GM18858 (cell line): ENCODE data around the gene ZNF280C.

ENCODE experiments used
- ATAC-seq: cut with Tn5 transposase; IDR thresholded peaks from one replicate; pipeline ENCODE4 v1.9.1; 2021; ENCODE audit not compliant: unreplicated experiment

The ZNF280C gene

GRCh38 chrX:130179579-130180215 lies 89.0 kb downstream of the ZNF280C start:
- ATAC-seq, result no peak

GRCh38 chrX:130179170-130179569 lies 89.5 kb downstream of the ZNF280C start:
- ATAC-seq, result no peak

GRCh38 chrX:130176942-130177341 lies 91.8 kb downstream of the ZNF280C start:
- no peak for ATAC-seq

- ATAC-seq, result peak; percentile 89
These were observed 92.3 kb downstream of the ZNF280C start for GRCh38 chrX:130176354-130176776.

- no peak for ATAC-seq
These were observed 93.8 kb downstream of the ZNF280C start for GRCh38 chrX:130174937-130175336.

GRCh38 chrX:130174045-130174704 lies 94.5 kb downstream of the ZNF280C start:
- no peak for ATAC-seq

- ATAC-seq, result no peak
These were observed 95.4 kb downstream of the ZNF280C start for GRCh38 chrX:130173190-130173895.

- no peak for ATAC-seq
These were observed 96.4 kb downstream of the ZNF280C start for GRCh38 chrX:130172127-130172845.

- ATAC-seq, result no peak
These were observed 97.1 kb downstream of the ZNF280C start, which contains the start of gene RAB33A for GRCh38 chrX:130171446-130172126. Gene RAB33A (plus strand): TSS chrX:130171962. CDS start chrX:130172063, 101 bp downstream.

GRCh38 chrX:130170752-130171445 lies 97.8 kb downstream of the ZNF280C start:
- peak; percentile 69 for ATAC-seq

- ATAC-seq, result no peak
These were observed 101.7 kb downstream of the ZNF280C start for GRCh38 chrX:130167040-130167439.

- no peak for ATAC-seq
These were observed 102.3 kb downstream of the ZNF280C start for GRCh38 chrX:130166503-130166777.

GRCh38 chrX:130165703-130166502 lies 102.8 kb downstream of the ZNF280C start, which contains the start of gene AIFM1:
Gene AIFM1 (minus strand): TSS chrX:130165841. CDS start chrX:130165656, 185 bp downstream.
- peak; percentile 87 for ATAC-seq

GRCh38 chrX:130165181-130165702 lies 103.5 kb downstream of the ZNF280C start:
- ATAC-seq, result no peak

GRCh38 chrX:130163398-130163797 lies 105.3 kb downstream of the ZNF280C start:
- no peak for ATAC-seq

GRCh38 chrX:130162094-130162735 lies 106.5 kb downstream of the ZNF280C start:
- ATAC-seq, result no peak

- ATAC-seq, result no peak
These were observed 108.9 kb downstream of the ZNF280C start for GRCh38 chrX:130159776-130160175.

- no peak for ATAC-seq
These were observed 110.4 kb downstream of the ZNF280C start for GRCh38 chrX:130158311-130158710.

GRCh38 chrX:130155564-130155963 lies 113.1 kb downstream of the ZNF280C start:
- no peak for ATAC-seq
